Ovary (tissue), 3 donors: Measurements from ENCODE around the gene SHANK2.

Experiments
- CTCF ChIP-seq, 3 donors: fragments of 450-650 bp in 2 of 3; fragments of 200-600 bp in 1 of 3; IDR thresholded peaks; one replicate each; pipeline versions ENCODE4 v1.5.1 to v1.8.0; 2016 to 2022; ENCODE audit warnings: antibody characterized with exemption in 3 of 3, mild to moderate bottlenecking in 1 of 3
- EP300 ChIP-seq: sonication (generic); formaldehyde crosslinking; IDR thresholded peaks from one replicate; pipeline ENCODE4 v1.6.1; 2017; ENCODE audit warnings: antibody characterized with exemption
- POLR2A ChIP-seq: fragments of 450-650 bp; IDR thresholded peaks from one replicate; pipeline ENCODE4 v1.6.1; 2017; ENCODE audit warnings: antibody characterized with exemption, mild to moderate bottlenecking, moderate library complexity
- donor health status: DM: no; HTN: no; CAD: no.

- TF ChIP-seq CTCF (IDR thresholded peaks at IDR 0.05) (no peak), POLR2A (no peak), EP300 (no peak)
These were observed 12.8 kb downstream of the SHANK2 start for GRCh38 chr11:71239581-71239980.
